Activated CD8-positive, alpha-beta T cell treated with anti-CD3 and anti-CD28 coated beads for 36 hours (primary cell): ENCODE measurements around the gene CNOT4. TPM values are rescaled to one million over a fixed set of nuclear protein-coding genes. Genes with fewer than 3 reads are reported as not detected.
"Not testable (repeated sequence)": the region's sequence is repeated elsewhere in the genome, so short reads cannot be mapped to it uniquely, and the experiment has no call there.

Experiments used
- ATAC-seq: fragments of 200-7000 bp; cut with Tn5 transposase; one replicate; pipeline ENCODE4 v1.10.0; 2021; ENCODE audit warnings: mild to moderate bottlenecking, moderate library complexity
- CTCF ChIA-PET: fragments of 350-600 bp; sonication (Branson Sonifier 250); formaldehyde crosslinking; loops from one replicate; lab custom pipeline; 2021; ENCODE audit warnings: antibody characterized with exemption; lab: Charles Lee
- POLR2A ChIA-PET: fragments of 350-600 bp; sonication (Branson Sonifier 250); formaldehyde crosslinking; loops from one replicate; lab custom pipeline; 2021; ENCODE audit warnings: antibody characterized with exemption; lab: Charles Lee
- DNase-seq: peaks from one replicate; pipeline ENCODE4 v3.0.0-alpha.2; 2020
- H3K27ac Mint-ChIP-seq: one replicate; pipeline ENCODE4 v1.8.0; 2021; ENCODE audit warnings: mild to moderate bottlenecking, mixed read lengths
- H3K27me3 Mint-ChIP-seq: one replicate; pipeline ENCODE4 v1.8.0; 2021; ENCODE audit warnings: mixed read lengths
- H3K36me3 Mint-ChIP-seq: one replicate; pipeline ENCODE4 v1.8.0; 2021; ENCODE audit warnings: low read depth, mixed read lengths
- H3K4me1 Mint-ChIP-seq: one replicate; pipeline ENCODE4 v1.8.0; 2021; ENCODE audit warnings: low read depth, mixed read lengths
- H3K4me3 Mint-ChIP-seq: one replicate; pipeline ENCODE4 v1.8.0; 2021; ENCODE audit warnings: mild to moderate bottlenecking, moderate library complexity, mixed read lengths
- H3K9me3 Mint-ChIP-seq: one replicate; pipeline ENCODE4 v1.8.0; 2021; ENCODE audit warnings: mixed read lengths
- CTCF ChIP-seq: fragments of 200-600 bp; IDR thresholded peaks from one replicate; pipeline ENCODE4 v1.8.0; 2022; ENCODE audit warnings: antibody characterized with exemption, mild to moderate bottlenecking
- intact Hi-C: fragments of 100-400 bp; cut with micrococcal nuclease; formaldehyde crosslinking; loops from one replicate; pipeline ENCODE4 v1.10.0; 2022
- total RNA-seq, 2 experiments: library from RNA; stranded (reverse); gene quantifications; one replicate each; pipeline ENCODE4 v1.2.3, GENCODE V29; 2021

Gene CNOT4
- total RNA-seq, 2 experiments from 2014 or later: 22.0 to 23.6 TPM

GRCh38 chr7:135454060-135454459 lies 55.8 kb downstream of the CNOT4 start:
- no peak overlapping the region for H3K4me3 Mint-ChIP-seq
- ATAC-seq (peak; percentile 51), DNase-seq (no peak)
- H3K4me1 Mint-ChIP-seq: peaks cover 43% of the 10 kb centered on the region
- no peak for TF ChIP-seq CTCF
- H3K27me3 Mint-ChIP-seq: no peaks in the 10 kb centered on the region
- intact Hi-C loops: no loop called here
- CTCF ChIA-PET: interaction anchor here (1.3 to 1.7 kb wide), 2 partner anchors 10 to 12 kb away, joined by 3 to 7 read pairs; no protein-coding TSS in a partner anchor
- H3K27ac Mint-ChIP-seq: peak overlapping the region; percentile 38
- peaks cover 2% of the 10 kb centered on the region for H3K36me3 Mint-ChIP-seq
- no peaks in the 10 kb centered on the region for H3K9me3 Mint-ChIP-seq
- POLR2A ChIA-PET: no interaction called here

GRCh38 chr7:135449436-135449835 lies 60.5 kb downstream of the CNOT4 start:
- DNase-seq: no peak
- Mint-ChIP-seq H3K36me3 (peaks cover 5% of the 10 kb centered on the region), H3K9me3 (no peaks in the 10 kb centered on the region), H3K27me3 (no peaks in the 10 kb centered on the region), H3K27ac (peak overlapping the region; percentile 55), H3K4me1 (peaks cover 44% of the 10 kb centered on the region), H3K4me3 (no peak overlapping the region)
- ChIA-PET CTCF (interaction anchor here (0.6 kb wide), 1 partner anchor 490 kb away, joined by 3 read pairs; no protein-coding TSS in a partner anchor), POLR2A (no interaction called here)
- TF ChIP-seq CTCF: no peak
- no peak for ATAC-seq
- intact Hi-C loops: no loop called here

- peak overlapping the region; percentile 70 for H3K27ac Mint-ChIP-seq
- DNase-seq (no peak), ATAC-seq (no peak)
- ChIA-PET POLR2A (no interaction called here), CTCF (interaction anchor here (1.1 kb wide), 1 partner anchor 175 kb away, joined by 3 read pairs; no protein-coding TSS in a partner anchor)
- H3K4me1 Mint-ChIP-seq: peaks cover 41% of the 10 kb centered on the region
- H3K9me3 Mint-ChIP-seq: no peaks in the 10 kb centered on the region
- intact Hi-C loops: no loop called here
- TF ChIP-seq CTCF: no peak
- no peak overlapping the region for H3K4me3 Mint-ChIP-seq
- H3K36me3 Mint-ChIP-seq: peaks cover 2% of the 10 kb centered on the region
- no peaks in the 10 kb centered on the region for H3K27me3 Mint-ChIP-seq
These were observed 61.1 kb downstream of the CNOT4 start for GRCh38 chr7:135448753-135449152.

- Mint-ChIP-seq H3K4me1 (peaks cover 37% of the 10 kb centered on the region), H3K27ac (no peak overlapping the region), H3K9me3 (no peaks in the 10 kb centered on the region), H3K27me3 (no peaks in the 10 kb centered on the region), H3K36me3 (peaks cover 8% of the 10 kb centered on the region), H3K4me3 (no peak overlapping the region)
- intact Hi-C loops: no loop called here
- no peak for DNase-seq
- ATAC-seq: no peak
- CTCF ChIA-PET: interaction anchor here (1.1 kb wide), 1 partner anchor 174 kb away, joined by 3 read pairs; no protein-coding TSS in a partner anchor
- no peak for TF ChIP-seq CTCF
- POLR2A ChIA-PET: no interaction called here
These were observed 62.2 kb downstream of the CNOT4 start for GRCh38 chr7:135447748-135448147.

- no peak overlapping the region for H3K27ac Mint-ChIP-seq
These were observed 64.2 kb downstream of the CNOT4 start for GRCh38 chr7:135445690-135446089.

GRCh38 chr7:135445266-135445665 lies 64.6 kb downstream of the CNOT4 start:
- CTCF ChIA-PET: interaction anchor here (2.6 kb wide), 1 partner anchor 8 kb away, joined by 7 read pairs; no protein-coding TSS in a partner anchor
- H3K4me3 Mint-ChIP-seq, H3K36me3 Mint-ChIP-seq, ATAC-seq, DNase-seq, intact Hi-C loops, H3K27ac Mint-ChIP-seq, H3K9me3 Mint-ChIP-seq, H3K27me3 Mint-ChIP-seq: not testable (repeated sequence)
- POLR2A ChIA-PET: interaction anchor here (0.5 kb wide), 1 partner anchor 31 kb away, joined by 3 read pairs; no protein-coding TSS in a partner anchor
- H3K4me1 Mint-ChIP-seq: peaks cover 38% of the 10 kb centered on the region

More at GRCh38 chr7:135445690-135446089, 64.2 kb downstream of the CNOT4 start:
- no peak overlapping the region for H3K4me3 Mint-ChIP-seq
- no peaks in the 10 kb centered on the region for H3K9me3 Mint-ChIP-seq
- intact Hi-C loops: no loop called here
- H3K27me3 Mint-ChIP-seq: no peaks in the 10 kb centered on the region
- peaks cover 42% of the 10 kb centered on the region for H3K4me1 Mint-ChIP-seq
- ChIA-PET POLR2A (interaction anchor here (0.5 kb wide), 1 partner anchor 31 kb away, joined by 3 read pairs; no protein-coding TSS in a partner anchor), CTCF (no interaction called here)
- ATAC-seq (no peak), DNase-seq (no peak)
- TF ChIP-seq CTCF: no peak
- H3K36me3 Mint-ChIP-seq: peaks cover 8% of the 10 kb centered on the region
